ENCODE results near the gene HSPBP1.
"Not testable (repeated sequence)": the region's sequence is repeated elsewhere in the genome, so short reads cannot be mapped to it uniquely, and the experiment has no call there.

HSPBP1 gene, protein sequence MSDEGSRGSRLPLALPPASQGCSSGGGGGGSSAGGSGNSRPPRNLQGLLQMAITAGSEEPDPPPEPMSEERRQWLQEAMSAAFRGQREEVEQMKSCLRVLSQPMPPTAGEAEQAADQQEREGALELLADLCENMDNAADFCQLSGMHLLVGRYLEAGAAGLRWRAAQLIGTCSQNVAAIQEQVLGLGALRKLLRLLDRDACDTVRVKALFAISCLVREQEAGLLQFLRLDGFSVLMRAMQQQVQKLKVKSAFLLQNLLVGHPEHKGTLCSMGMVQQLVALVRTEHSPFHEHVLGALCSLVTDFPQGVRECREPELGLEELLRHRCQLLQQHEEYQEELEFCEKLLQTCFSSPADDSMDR

DNA sequence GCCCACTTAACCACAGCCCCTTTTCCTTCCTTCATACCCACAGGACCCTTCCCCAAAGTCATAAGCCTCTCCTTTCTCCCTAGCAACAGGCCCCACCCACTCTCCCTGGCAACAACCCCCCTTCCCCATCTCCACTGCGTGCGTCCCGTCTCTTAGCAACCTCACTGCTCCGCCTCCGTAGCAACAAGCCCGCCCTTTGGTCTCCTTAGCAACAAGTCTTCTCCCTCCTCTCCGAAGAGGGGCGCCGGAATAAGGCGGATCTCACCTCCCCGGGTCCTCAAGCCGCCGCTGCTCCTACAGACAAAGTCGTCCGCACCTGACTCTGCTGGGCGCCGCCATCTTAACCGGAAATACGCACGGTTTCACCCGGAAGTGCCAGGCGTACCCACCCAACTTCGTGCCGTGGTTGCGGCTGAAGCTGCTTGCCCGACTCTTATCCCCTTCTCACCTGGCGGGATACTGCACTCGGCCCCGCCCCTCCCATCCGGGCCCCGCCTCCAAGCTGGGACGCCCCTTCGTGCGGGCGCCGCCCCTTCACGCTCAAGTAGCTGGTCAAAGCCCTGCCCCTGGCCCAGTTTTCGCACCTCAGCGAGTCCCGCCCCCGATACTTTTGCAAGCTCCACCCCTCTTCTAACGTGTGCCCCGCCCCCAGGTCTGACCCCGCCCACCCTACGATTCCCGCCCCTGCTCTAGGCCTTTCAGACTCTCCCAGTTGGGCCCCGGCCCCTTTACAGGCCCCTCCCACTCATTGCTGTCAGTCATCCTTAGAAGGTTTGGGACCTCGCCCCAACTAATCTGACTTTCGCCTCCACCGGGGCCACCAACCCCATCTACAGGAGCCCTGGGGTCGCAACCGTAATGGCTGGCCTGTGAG lies at the start of gene HSPBP1:
Gene HSPBP1, minus strand, starts transcription at position 341 of the 874 bp plus-strand sequence. CDS start 502 bp downstream, outside the sequence.
- TF ChIP-seq, protein P1, sequence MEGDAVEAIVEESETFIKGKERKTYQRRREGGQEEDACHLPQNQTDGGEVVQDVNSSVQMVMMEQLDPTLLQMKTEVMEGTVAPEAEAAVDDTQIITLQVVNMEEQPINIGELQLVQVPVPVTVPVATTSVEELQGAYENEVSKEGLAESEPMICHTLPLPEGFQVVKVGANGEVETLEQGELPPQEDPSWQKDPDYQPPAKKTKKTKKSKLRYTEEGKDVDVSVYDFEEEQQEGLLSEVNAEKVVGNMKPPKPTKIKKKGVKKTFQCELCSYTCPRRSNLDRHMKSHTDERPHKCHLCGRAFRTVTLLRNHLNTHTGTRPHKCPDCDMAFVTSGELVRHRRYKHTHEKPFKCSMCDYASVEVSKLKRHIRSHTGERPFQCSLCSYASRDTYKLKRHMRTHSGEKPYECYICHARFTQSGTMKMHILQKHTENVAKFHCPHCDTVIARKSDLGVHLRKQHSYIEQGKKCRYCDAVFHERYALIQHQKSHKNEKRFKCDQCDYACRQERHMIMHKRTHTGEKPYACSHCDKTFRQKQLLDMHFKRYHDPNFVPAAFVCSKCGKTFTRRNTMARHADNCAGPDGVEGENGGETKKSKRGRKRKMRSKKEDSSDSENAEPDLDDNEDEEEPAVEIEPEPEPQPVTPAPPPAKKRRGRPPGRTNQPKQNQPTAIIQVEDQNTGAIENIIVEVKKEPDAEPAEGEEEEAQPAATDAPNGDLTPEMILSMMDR (IDR thresholded peaks at IDR 0.05; ENCODE audit: poor library complexity, severe bottlenecking), result no peak
- Histone ChIP-seq H3K27ac (ENCODE audit: poor library complexity, severe bottlenecking) (peak within 1 kb of the TSS; percentile 45), H3K27me3 (ENCODE audit: insufficient read depth, poor library complexity, severe bottlenecking) (no peaks in the 10 kb centered on the region), H3K9me3 (ENCODE audit: severe bottlenecking) (no peaks in the 10 kb centered on the region), H3K4me3 (ENCODE audit: severe bottlenecking) (peak within 1 kb of the TSS; percentile 67), H3K36me3 (ENCODE audit: low read depth) (peaks cover 11% of the 10 kb centered on the region), H3K4me1 (ENCODE audit: insufficient read depth, poor library complexity, severe bottlenecking) (peaks cover 6% of the 10 kb centered on the region)
- ATAC-seq (ENCODE audit: low read depth) (peak; percentile 92), DNase-seq (ENCODE audit: low spot score) (peak; percentile 97)

DNA sequence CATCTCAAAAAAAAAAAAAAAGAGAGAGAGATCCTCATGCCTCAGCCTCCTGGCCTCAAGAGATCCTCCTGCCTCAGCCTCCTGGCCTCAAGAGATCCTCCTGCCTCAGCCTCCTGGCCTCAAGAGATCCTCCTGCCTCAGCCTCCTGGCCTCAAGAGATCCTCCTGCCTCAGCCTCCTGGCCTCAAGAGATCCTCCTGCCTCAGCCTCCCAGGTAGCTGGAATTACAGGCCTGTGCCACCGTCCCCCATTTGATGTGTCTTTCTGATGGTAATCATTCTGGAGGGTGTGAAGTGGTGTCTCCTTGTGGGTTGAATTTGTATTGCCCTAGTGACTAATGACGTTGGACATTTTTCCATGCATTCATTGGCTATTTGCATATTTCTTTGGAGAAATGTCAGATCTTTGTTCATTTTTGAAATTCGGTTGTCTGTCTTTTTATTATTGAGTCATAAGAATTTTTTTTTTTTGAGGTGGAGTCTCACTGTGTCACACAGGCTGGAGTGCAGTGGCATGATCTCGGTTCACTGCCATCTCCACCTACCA lies 48.9 kb upstream of the HSPBP1 start:
- H3K4me1 ChIP-seq (ENCODE audit: insufficient read depth, poor library complexity, severe bottlenecking); H3K36me3 ChIP-seq (ENCODE audit: low read depth); H3K9me3 ChIP-seq (ENCODE audit: severe bottlenecking); H3K27me3 ChIP-seq (ENCODE audit: insufficient read depth, poor library complexity, severe bottlenecking); H3K4me3 ChIP-seq (ENCODE audit: severe bottlenecking); H3K27ac ChIP-seq (ENCODE audit: poor library complexity, severe bottlenecking); DNase-seq (ENCODE audit: low spot score); ATAC-seq (ENCODE audit: low read depth): not testable (repeated sequence)

DNA sequence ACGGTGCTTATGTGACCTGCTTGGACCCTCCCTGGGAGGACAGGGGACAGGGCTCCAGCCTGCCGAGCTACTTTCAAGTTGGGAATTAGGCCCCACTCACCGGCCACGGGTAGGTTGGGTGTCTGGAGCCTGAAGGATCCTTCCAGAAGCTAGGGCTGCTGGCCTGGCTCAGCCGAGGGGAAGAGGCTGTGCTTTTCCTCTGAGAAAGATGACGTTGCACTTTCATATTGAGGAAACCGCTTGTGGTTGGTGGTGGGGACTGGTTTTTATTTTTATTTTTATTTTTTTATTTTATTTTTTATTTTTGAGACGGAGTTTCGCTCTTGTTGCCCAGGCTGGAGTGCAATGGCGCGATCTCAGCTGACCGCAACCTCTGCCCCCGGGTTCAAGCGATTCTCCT lies 45.3 kb upstream of the HSPBP1 start, which contains the start of gene TMEM150B:
Gene TMEM150B, minus strand, starts transcription at position 170 of the 400 bp plus-strand sequence. CDS start 4,305 bp downstream, outside the sequence.
- peaks cover 7% of the 10 kb centered on the region for H3K4me1 ChIP-seq (ENCODE audit: insufficient read depth, poor library complexity, severe bottlenecking)
- ATAC-seq (ENCODE audit: low read depth) (no peak), DNase-seq (ENCODE audit: low spot score) (no peak)
- H3K27me3 ChIP-seq (ENCODE audit: insufficient read depth, poor library complexity, severe bottlenecking), result no peaks in the 10 kb centered on the region
- TF ChIP-seq, protein P1 (IDR thresholded peaks at IDR 0.05; ENCODE audit: poor library complexity, severe bottlenecking), result no peak
- H3K27ac ChIP-seq (ENCODE audit: poor library complexity, severe bottlenecking), result no peak within 1 kb of the TSS
- no peaks in the 10 kb centered on the region for H3K9me3 ChIP-seq (ENCODE audit: severe bottlenecking)
- no peak within 1 kb of the TSS for H3K4me3 ChIP-seq (ENCODE audit: severe bottlenecking)
- H3K36me3 ChIP-seq (ENCODE audit: low read depth), result no peaks in the 10 kb centered on the region

DNA sequence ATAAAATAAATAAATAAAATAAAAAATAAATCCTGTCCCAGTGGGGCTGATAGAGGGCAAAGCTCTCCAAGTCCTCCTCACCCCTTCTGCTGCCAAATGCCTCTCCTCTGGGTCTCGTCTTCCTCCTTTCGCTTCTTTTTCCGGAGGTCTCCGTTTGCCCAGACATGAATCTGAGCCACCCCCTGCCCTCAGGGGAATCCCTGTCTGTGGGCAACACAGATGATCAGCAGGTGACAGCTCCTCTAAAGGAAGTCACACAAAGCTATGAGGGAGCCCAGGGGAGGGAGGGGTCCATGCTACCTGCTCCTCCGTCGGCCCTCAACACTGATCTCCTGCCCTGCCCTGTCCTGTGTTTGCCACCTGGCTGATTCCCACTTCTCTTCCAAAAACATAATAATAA lies 44.8 kb upstream of the HSPBP1 start:
- Histone ChIP-seq H3K36me3 (ENCODE audit: low read depth) (no peaks in the 10 kb centered on the region), H3K27me3 (ENCODE audit: insufficient read depth, poor library complexity, severe bottlenecking) (no peaks in the 10 kb centered on the region), H3K4me3 (ENCODE audit: severe bottlenecking) (no peak overlapping the region), H3K9me3 (ENCODE audit: severe bottlenecking) (no peaks in the 10 kb centered on the region), H3K27ac (ENCODE audit: poor library complexity, severe bottlenecking) (no peak overlapping the region), H3K4me1 (ENCODE audit: insufficient read depth, poor library complexity, severe bottlenecking) (peaks cover 7% of the 10 kb centered on the region)
- no peak for DNase-seq (ENCODE audit: low spot score)
- TF ChIP-seq, protein P1 (IDR thresholded peaks at IDR 0.05; ENCODE audit: poor library complexity, severe bottlenecking), result no peak
- no peak for ATAC-seq (ENCODE audit: low read depth)

DNA sequence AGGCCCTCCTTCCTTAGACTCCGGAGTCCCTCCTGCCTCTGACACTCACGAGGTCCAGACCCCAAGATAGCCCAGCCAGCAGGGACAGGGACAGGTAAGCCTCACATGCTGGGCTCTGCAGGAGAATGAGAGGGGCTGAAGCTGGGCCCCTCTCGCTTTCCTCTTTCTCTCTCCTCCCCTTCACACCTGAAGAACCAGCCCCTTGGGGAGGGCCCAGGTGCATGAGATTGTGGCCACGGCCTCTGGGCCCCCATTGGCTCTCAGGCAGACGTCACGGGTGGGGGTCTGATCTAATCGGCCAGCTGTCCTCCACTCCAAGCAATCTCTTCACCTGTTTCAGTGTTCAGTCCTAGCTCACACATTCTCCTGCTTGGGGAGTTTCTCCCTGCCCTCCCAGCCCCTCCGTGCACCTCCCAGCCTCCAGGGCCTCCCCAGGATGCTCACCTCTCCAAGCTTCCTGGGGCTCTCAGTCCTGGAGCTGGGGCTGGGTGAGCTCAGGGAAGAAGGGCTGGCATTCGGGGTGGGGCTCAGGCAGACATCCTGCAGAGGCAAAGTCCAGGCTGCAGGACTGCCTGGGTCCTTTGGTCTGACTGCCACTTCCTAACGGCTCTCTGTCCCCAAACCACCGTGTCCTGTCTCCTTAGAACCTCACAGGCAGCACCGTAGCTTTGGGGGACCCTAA lies 42.4 kb upstream of the HSPBP1 start:
- DNase-seq (ENCODE audit: low spot score) (no peak), ATAC-seq (ENCODE audit: low read depth) (peak; percentile 21; the same call in 2 of the 3 replicates)
- Histone ChIP-seq H3K36me3 (ENCODE audit: low read depth) (no peaks in the 10 kb centered on the region), H3K9me3 (ENCODE audit: severe bottlenecking) (no peaks in the 10 kb centered on the region), H3K4me3 (ENCODE audit: severe bottlenecking) (no peak overlapping the region), H3K27me3 (ENCODE audit: insufficient read depth, poor library complexity, severe bottlenecking) (no peaks in the 10 kb centered on the region), H3K27ac (ENCODE audit: poor library complexity, severe bottlenecking) (no peak overlapping the region), H3K4me1 (ENCODE audit: insufficient read depth, poor library complexity, severe bottlenecking) (peaks cover 2% of the 10 kb centered on the region)
- TF ChIP-seq, protein P1 (IDR thresholded peaks at IDR 0.05; ENCODE audit: poor library complexity, severe bottlenecking), result no peak
